Left lobe of liver (tissue), 2 donors: Measurements from ENCODE around the gene FOXP4. TPM values are rescaled to one million over a fixed set of nuclear protein-coding genes. Genes with fewer than 3 reads are reported as not detected.

Source experiments
- ATAC-seq: fragments of 200-7000 bp; cut with Tn5 transposase; one replicate; pipeline ENCODE4 v1.9.1; 2020; ENCODE audit warnings: mild to moderate bottlenecking, moderate library complexity
- DNase-seq: peaks from one replicate; pipeline ENCODE4 v3.0.0-alpha.2; 2020; ENCODE audit warnings: low spot score
- total RNA-seq: library from RNA; stranded (reverse); gene quantifications from one replicate; pipeline ENCODE4 v1.2.1, GENCODE V29; 2021
- donor health status: DM: no; HTN: no; CAD: no; lungs with moderate emphysema.
- donor health status: DM: no; HTN: yes; CAD: no.

The FOXP4 gene
- 24.6 TPM for total RNA-seq

- ATAC-seq: peak; percentile 83
Observed at GRCh38 chr6:41545703-41546474, at the start of gene FOXP4. Gene FOXP4 (plus strand): TSS chr6:41546381. CDS start chr6:41565761, 19,380 bp downstream.

GRCh38 chr6:41497573-41497972 lies 48.6 kb upstream of the FOXP4 start:
- DNase-seq (no peak), ATAC-seq (no peak)

More at GRCh38 chr6:41545703-41546474, at the start of gene FOXP4:
- DNase-seq: peak; percentile 90

GRCh38 chr6:41497994-41498393 lies 48.2 kb upstream of the FOXP4 start:
- DNase-seq (no peak), ATAC-seq (no peak)

GRCh38 chr6:41498968-41499599 lies 47.1 kb upstream of the FOXP4 start:
- DNase-seq (no peak), ATAC-seq (no peak)

- ATAC-seq (no peak), DNase-seq (no peak)
Observed at GRCh38 chr6:41500561-41500960, 45.6 kb upstream of the FOXP4 start.

- ATAC-seq (no peak), DNase-seq (no peak)
Observed at GRCh38 chr6:41502566-41502916, 43.6 kb upstream of the FOXP4 start.

- DNase-seq (no peak), ATAC-seq (no peak)
Observed at GRCh38 chr6:41502917-41503671, 43.1 kb upstream of the FOXP4 start.

GRCh38 chr6:41503827-41504465 lies 42.2 kb upstream of the FOXP4 start:
- DNase-seq (no peak), ATAC-seq (peak; percentile 67)

GRCh38 chr6:41504466-41505121 lies 41.6 kb upstream of the FOXP4 start:
- ATAC-seq: no peak

GRCh38 chr6:41505122-41506049 lies 40.8 kb upstream of the FOXP4 start:
- DNase-seq (peak; percentile 63), ATAC-seq (peak; percentile 72)

More at GRCh38 chr6:41504466-41505121, 41.6 kb upstream of the FOXP4 start:
- no peak for DNase-seq

- no peak for ATAC-seq
- DNase-seq: no peak
Observed at GRCh38 chr6:41508479-41508878, 37.7 kb upstream of the FOXP4 start.

GRCh38 chr6:41509580-41509979 lies 36.6 kb upstream of the FOXP4 start:
- DNase-seq (no peak), ATAC-seq (no peak)

GRCh38 chr6:41511443-41512060 lies 34.6 kb upstream of the FOXP4 start:
- no peak for ATAC-seq

GRCh38 chr6:41512146-41512701 lies 34.0 kb upstream of the FOXP4 start:
- no peak for DNase-seq
- no peak for ATAC-seq

More at GRCh38 chr6:41511443-41512060, 34.6 kb upstream of the FOXP4 start:
- no peak for DNase-seq

- DNase-seq (no peak), ATAC-seq (no peak)
Observed at GRCh38 chr6:41515995-41516394, 30.2 kb upstream of the FOXP4 start.

- ATAC-seq (no peak), DNase-seq (no peak)
Observed at GRCh38 chr6:41518118-41518517, 28.1 kb upstream of the FOXP4 start.

GRCh38 chr6:41519305-41519744 lies 26.9 kb upstream of the FOXP4 start:
- ATAC-seq (no peak), DNase-seq (no peak)
